HepG2 (cell line): ENCODE measurements around the gene SIRT6. TPM values are rescaled to one million over a fixed set of nuclear protein-coding genes. Genes with fewer than 3 reads are reported as not detected.

ENCODE experiments used
- ATAC-seq: fragments of 200-7000 bp; cut with Tn5 transposase; 3 replicates; pipeline ENCODE4 v1.9.1; 2020; ENCODE audit warnings: mild to moderate bottlenecking, moderate library complexity
- BruUV-seq: library from RNA; stranded (reverse); fragments of 400-500 nt; replicated peaks from 2 replicates; lab custom pipeline; 2021; lab: Mats Ljungman, UMichigan
- CTCF ChIA-PET: fragments of 300-600 bp; formaldehyde crosslinking; extraction: SDS; loops from one replicate; lab custom pipeline; 2021; ENCODE audit warnings: low total read pairs, inconsistent platforms, low intra/inter-chr PET ratio; lab: Yijun Ruan, JAX
- POLR2A ChIA-PET: fragments of 350-600 bp; sonication (Branson Sonifier 250); formaldehyde crosslinking; loops from one replicate; lab custom pipeline; 2020; ENCODE audit warnings: antibody characterized with exemption, inconsistent platforms; lab: Yijun Ruan, JAX
- DNase-seq: peaks from one replicate; pipeline ENCODE4 v3.0.0-alpha.2; 2015; ENCODE audit warnings: low spot score
- FAIRE-seq: peaks from 3 replicates; lab custom pipeline; 2011; peaks lifted over from hg19 to GRCh38; lab: Jason Lieb, UNC
- H2AFZ ChIP-seq: one replicate; pipeline ENCODE4 v1.6.1; 2011; ENCODE audit warnings: low read length, inconsistent platforms
- H3K27ac ChIP-seq: fragments of 300-600 bp; 3 replicates; pipeline ENCODE4 v1.8.0; 2011; ENCODE audit warnings: mixed run types, mild to moderate bottlenecking, mixed read lengths, low read length, inconsistent platforms; ENCODE audit not compliant: insufficient read depth; ENCODE audit errors: extremely low read length
- H3K27me3 ChIP-seq, 2 experiments: fragments of 200-600 bp in 1 of 2; 2 replicates in 1 of 2; 3 replicates in 1 of 2; pipeline versions ENCODE4 v1.6.0 to v1.8.0; 2011; ENCODE audit warnings: low read length in 2 of 2, mild to moderate bottlenecking in 2 of 2, moderate library complexity in 2 of 2, inconsistent platforms in 1 of 2; ENCODE audit not compliant: insufficient read depth in 2 of 2, control insufficient read depth in 1 of 2
- H3K36me3 ChIP-seq, 2 experiments: fragments of 200-600 bp in 1 of 2; replicated peaks in 1 of 2; 2 replicates in 1 of 2; 3 replicates in 1 of 2; pipeline versions ENCODE4 v1.5.1 to v1.8.0; 2011; ENCODE audit warnings: low read length in 2 of 2, inconsistent platforms in 1 of 2; ENCODE audit not compliant: insufficient read depth in 2 of 2, control insufficient read depth in 1 of 2
- H3K4me1 ChIP-seq: 2 replicates; pipeline ENCODE4 v1.5.1; 2012; ENCODE audit warnings: low read length, inconsistent platforms; ENCODE audit not compliant: insufficient read depth
- H3K4me2 ChIP-seq: 2 replicates; pipeline ENCODE4 v1.6.0; 2011; ENCODE audit warnings: low read depth, low read length, inconsistent platforms
- H3K4me3 ChIP-seq, 3 experiments: fragments of 200-600 bp in 1 of 3; sonication (generic), shearing (Covaris generic) in 1 of 3; replicated peaks in 1 of 3; 2 replicates each; pipeline ENCODE4 v1.5.1; 2011 to 2016; ENCODE audit warnings: low read length in 3 of 3, inconsistent platforms in 2 of 3, low read depth in 2 of 3, mild to moderate bottlenecking in 2 of 3, control low read depth in 1 of 3, mixed read lengths in 1 of 3; ENCODE audit not compliant: insufficient read depth in 1 of 3
- H3K79me2 ChIP-seq: one replicate; pipeline ENCODE4 v1.6.1; 2011; ENCODE audit warnings: low read length, inconsistent platforms; ENCODE audit not compliant: insufficient read depth
- H3K9ac ChIP-seq: 2 replicates; pipeline ENCODE4 v1.6.0; 2011; ENCODE audit warnings: mild to moderate bottlenecking, low read depth, low read length, inconsistent platforms; ENCODE audit not compliant: insufficient read depth
- H3K9me3 ChIP-seq: 2 replicates; pipeline ENCODE4 v1.5.1; 2012; ENCODE audit warnings: mild to moderate bottlenecking, low read length
- H4K20me1 ChIP-seq: 2 replicates; pipeline ENCODE4 v1.6.0; 2011; ENCODE audit warnings: inconsistent platforms, mild to moderate bottlenecking, low read length, moderate library complexity; ENCODE audit not compliant: insufficient read depth
- ARNTL ChIP-seq: sonication (generic); formaldehyde crosslinking; IDR thresholded peaks from 2 replicates; pipeline ENCODE4 v1.4.0; 2020; ENCODE audit warnings: mild to moderate bottlenecking, missing genetic modification reagents
- FOXP1 ChIP-seq, 2 experiments: fragments of 450-650 bp in 1 of 2; IDR thresholded peaks; 2 replicates each; pipeline ENCODE4 v1.6.1; 2017 to 2018; ENCODE audit warnings: antibody characterized with exemption in 1 of 2
- GPN1 ChIP-seq: sonication (generic); formaldehyde crosslinking; IDR thresholded peaks from 2 replicates; pipeline ENCODE4 v1.5.1; 2020; ENCODE audit warnings: missing genetic modification reagents, borderline replicate concordance
- HCFC1 ChIP-seq: fragments of 150-350 bp; IDR thresholded peaks from 2 replicates; pipeline ENCODE4 v1.6.1; 2014; ENCODE audit warnings: low read depth, low read length
- PRDM15 ChIP-seq: sonication (generic); formaldehyde crosslinking; IDR thresholded peaks from 2 replicates; pipeline ENCODE4 v1.4.0; 2020; ENCODE audit warnings: missing genetic modification reagents
- RARG ChIP-seq: sonication (generic); formaldehyde crosslinking; IDR thresholded peaks from 2 replicates; pipeline ENCODE4 v1.4.0; 2020; ENCODE audit warnings: low read depth, mild to moderate bottlenecking, missing genetic modification reagents
- RBM39 ChIP-seq: fragments of 200-400 bp; formaldehyde crosslinking; IDR thresholded peaks from one replicate; pipeline ENCODE4 v1.6.1; 2018; ENCODE audit warnings: antibody characterized with exemption, mild to moderate bottlenecking, low read depth, low read length; ENCODE audit not compliant: poor library complexity, severe bottlenecking
- REXO4 ChIP-seq: sonication (generic); formaldehyde crosslinking; IDR thresholded peaks from 2 replicates; pipeline ENCODE4 v1.8.0; 2022; ENCODE audit warnings: missing genetic modification reagents, mild to moderate bottlenecking, borderline replicate concordance
- ZNF205 ChIP-seq: IDR thresholded peaks from 2 replicates; pipeline ENCODE4 v1.6.1; 2018; ENCODE audit warnings: missing biosample characterization, missing genetic modification reagents
- ZNF841 ChIP-seq: sonication (generic); formaldehyde crosslinking; IDR thresholded peaks from 2 replicates; pipeline ENCODE4 v1.8.1; 2023; ENCODE audit warnings: missing genetic modification reagents, borderline replicate concordance
- WGBS: methylation state at CpG from one replicate; pipeline ENCODE4 v1.1.6; 2017; ENCODE audit warnings: low lambda C conversion rate; 5-methylcytosine and 5-hydroxymethylcytosine counted together
- in situ Hi-C: cut with HindIII; loops from 2 replicates; pipeline ENCODE4 v1.10.0; 2017; ENCODE audit warnings: low pct_unique_long_range_greater_than_20kb; ENCODE audit not compliant: extremely low pct_ligation_motif_present
- intact Hi-C: fragments of 100-400 bp; cut with micrococcal nuclease; formaldehyde crosslinking; loops from one replicate; pipeline ENCODE4 v1.10.0; 2022; ENCODE audit not compliant: unreplicated experiment
- polyA plus RNA-seq, 8 experiments: library from polyadenylated mRNA; depleted of rRNA in 3 of 8; stranded (reverse) in 7 of 8; unstranded in 1 of 8; fragments of >200 nt; fragmentation: Illumina TruSeq in 4 of 8; extraction: Trizol in 4 of 8; gene quantifications; 2 replicates each; pipeline versions ENCODE4 v1.2.1 to v1.2.3, GENCODE V29; 2011 to 2016; ENCODE audit warnings: low read depth in 4 of 8, missing spikeins in 1 of 8, mixed read lengths in 1 of 8; ENCODE audit not compliant: insufficient read depth in 1 of 8
- total RNA-seq, 5 experiments: library from RNA; depleted of rRNA; stranded (reverse); fragments of >200 nt; fragmentation: Illumina TruSeq; extraction: Trizol; gene quantifications; 2 replicates each; pipeline ENCODE4 v1.2.3, GENCODE V29; 2016; ENCODE audit warnings: low read depth in 1 of 5
- TF ChIP-seq, protein P1 (sequence below): sonication (generic); formaldehyde crosslinking; IDR thresholded peaks from 2 replicates; pipeline ENCODE4 v1.5.0; 2020; ENCODE audit warnings: mild to moderate bottlenecking, missing genetic modification reagents
- TF ChIP-seq, protein P2 (sequence below): IDR thresholded peaks from 2 replicates; pipeline ENCODE4 v1.4.0; 2020; ENCODE audit warnings: mild to moderate bottlenecking, missing genetic modification reagents

The SIRT6 gene
- total and polyA plus RNA-seq, 2 of the 13 experiments (the other 11 are each of a cell fraction or from before 2014, with no cell fraction given) = 11.0 to 18.4 TPM

- H3K4me3 ChIP-seq = peak overlapping the region in 2 of 3 experiments; percentile 46 to 62; a peak in 3 of 6 replicates
- no peak for ATAC-seq
- no peak for DNase-seq
- H3K27me3 ChIP-seq = peaks cover 0 to 10% of the 10 kb centered on the region in 2 experiments; a peak in 3 of 5 replicates
- intact Hi-C loops (no loop called here), in situ Hi-C loops (no loop called here)
- WGBS = 16% methylated on average over 2 of the region's 2 CpGs
- no peaks in the 10 kb centered on the region for H3K79me2 ChIP-seq
- FAIRE-seq = no peak
- ChIA-PET CTCF (no interaction called here), POLR2A (interaction anchor here (1.0 kb wide), 1 partner anchor 12 kb away, joined by 3 read pairs; no protein-coding TSS in a partner anchor)
- H3K36me3 ChIP-seq = no peaks in the 10 kb centered on the region
- H4K20me1 ChIP-seq = no peaks in the 10 kb centered on the region
- H3K27ac ChIP-seq = no peak overlapping the region
- no peaks in the 10 kb centered on the region for H3K9me3 ChIP-seq
- no TSS peak for BruUV-seq
- H3K4me1 ChIP-seq = peaks cover 44% of the 10 kb centered on the region
- H2AFZ ChIP-seq = no peak overlapping the region
- peak overlapping the region; percentile 56 for H3K9ac ChIP-seq
- H3K4me2 ChIP-seq = peak overlapping the region; percentile 75
- no peak for TF ChIP-seq HCFC1
- no peak for TF ChIP-seq ZNF841 (CRISPR knock-in tag)
- TF ChIP-seq REXO4 (CRISPR knock-in tag) = no peak
- TF ChIP-seq, protein P1, sequence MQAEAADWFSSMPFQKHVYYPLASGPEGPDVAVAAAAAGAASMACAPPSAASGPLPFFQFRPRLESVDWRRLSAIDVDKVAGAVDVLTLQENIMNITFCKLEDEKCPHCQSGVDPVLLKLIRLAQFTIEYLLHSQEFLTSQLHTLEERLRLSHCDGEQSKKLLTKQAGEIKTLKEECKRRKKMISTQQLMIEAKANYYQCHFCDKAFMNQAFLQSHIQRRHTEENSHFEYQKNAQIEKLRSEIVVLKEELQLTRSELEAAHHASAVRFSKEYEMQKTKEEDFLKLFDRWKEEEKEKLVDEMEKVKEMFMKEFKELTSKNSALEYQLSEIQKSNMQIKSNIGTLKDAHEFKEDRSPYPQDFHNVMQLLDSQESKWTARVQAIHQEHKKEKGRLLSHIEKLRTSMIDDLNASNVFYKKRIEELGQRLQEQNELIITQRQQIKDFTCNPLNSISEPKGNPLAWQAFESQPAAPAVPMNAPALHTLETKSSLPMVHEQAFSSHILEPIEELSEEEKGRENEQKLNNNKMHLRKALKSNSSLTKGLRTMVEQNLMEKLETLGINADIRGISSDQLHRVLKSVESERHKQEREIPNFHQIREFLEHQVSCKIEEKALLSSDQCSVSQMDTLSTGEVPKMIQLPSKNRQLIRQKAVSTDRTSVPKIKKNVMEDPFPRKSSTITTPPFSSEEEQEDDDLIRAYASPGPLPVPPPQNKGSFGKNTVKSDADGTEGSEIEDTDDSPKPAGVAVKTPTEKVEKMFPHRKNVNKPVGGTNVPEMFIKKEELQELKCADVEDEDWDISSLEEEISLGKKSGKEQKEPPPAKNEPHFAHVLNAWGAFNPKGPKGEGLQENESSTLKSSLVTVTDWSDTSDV (CRISPR knock-in tag) = no peak
- TF ChIP-seq ZNF205 (CRISPR knock-in tag) = no peak
- TF ChIP-seq, protein P2, sequence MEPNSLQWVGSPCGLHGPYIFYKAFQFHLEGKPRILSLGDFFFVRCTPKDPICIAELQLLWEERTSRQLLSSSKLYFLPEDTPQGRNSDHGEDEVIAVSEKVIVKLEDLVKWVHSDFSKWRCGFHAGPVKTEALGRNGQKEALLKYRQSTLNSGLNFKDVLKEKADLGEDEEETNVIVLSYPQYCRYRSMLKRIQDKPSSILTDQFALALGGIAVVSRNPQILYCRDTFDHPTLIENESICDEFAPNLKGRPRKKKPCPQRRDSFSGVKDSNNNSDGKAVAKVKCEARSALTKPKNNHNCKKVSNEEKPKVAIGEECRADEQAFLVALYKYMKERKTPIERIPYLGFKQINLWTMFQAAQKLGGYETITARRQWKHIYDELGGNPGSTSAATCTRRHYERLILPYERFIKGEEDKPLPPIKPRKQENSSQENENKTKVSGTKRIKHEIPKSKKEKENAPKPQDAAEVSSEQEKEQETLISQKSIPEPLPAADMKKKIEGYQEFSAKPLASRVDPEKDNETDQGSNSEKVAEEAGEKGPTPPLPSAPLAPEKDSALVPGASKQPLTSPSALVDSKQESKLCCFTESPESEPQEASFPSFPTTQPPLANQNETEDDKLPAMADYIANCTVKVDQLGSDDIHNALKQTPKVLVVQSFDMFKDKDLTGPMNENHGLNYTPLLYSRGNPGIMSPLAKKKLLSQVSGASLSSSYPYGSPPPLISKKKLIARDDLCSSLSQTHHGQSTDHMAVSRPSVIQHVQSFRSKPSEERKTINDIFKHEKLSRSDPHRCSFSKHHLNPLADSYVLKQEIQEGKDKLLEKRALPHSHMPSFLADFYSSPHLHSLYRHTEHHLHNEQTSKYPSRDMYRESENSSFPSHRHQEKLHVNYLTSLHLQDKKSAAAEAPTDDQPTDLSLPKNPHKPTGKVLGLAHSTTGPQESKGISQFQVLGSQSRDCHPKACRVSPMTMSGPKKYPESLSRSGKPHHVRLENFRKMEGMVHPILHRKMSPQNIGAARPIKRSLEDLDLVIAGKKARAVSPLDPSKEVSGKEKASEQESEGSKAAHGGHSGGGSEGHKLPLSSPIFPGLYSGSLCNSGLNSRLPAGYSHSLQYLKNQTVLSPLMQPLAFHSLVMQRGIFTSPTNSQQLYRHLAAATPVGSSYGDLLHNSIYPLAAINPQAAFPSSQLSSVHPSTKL (CRISPR knock-in tag) = no peak
- TF ChIP-seq RARG (CRISPR knock-in tag) = no peak
- 0 out of 2 replicates have a peak, but pooled peaks have one; percentile 1 for TF ChIP-seq ARNTL (CRISPR knock-in tag)
- TF ChIP-seq GPN1 (CRISPR knock-in tag) = no peak
- no peak for TF ChIP-seq RBM39
- TF ChIP-seq PRDM15 (CRISPR knock-in tag) = no peak
- TF ChIP-seq FOXP1 (IDR thresholded peaks at IDR 0.05) = peak; percentile 23; the same call in 1 of the 2 replicates
- TF ChIP-seq FOXP1 (CRISPR knock-in tag; IDR thresholded peaks at IDR 0.05) = no peak
Observed at GRCh38 chr19:4228765-4229178, 46.4 kb upstream of the SIRT6 start.
